IPS-15b (cell line): ENCODE measurements around the gene SCARB1.

ENCODE experiments used
- H3K27me3 ChIP-seq: one replicate; pipeline ENCODE4 v1.6.1; 2013; ENCODE audit warnings: low read length; ENCODE audit not compliant: control insufficient read depth, insufficient read depth
- H3K36me3 ChIP-seq: one replicate; pipeline ENCODE4 v1.6.1; 2013; ENCODE audit warnings: low read length; ENCODE audit not compliant: control insufficient read depth, insufficient read depth
- H3K4me1 ChIP-seq: one replicate; pipeline ENCODE4 v1.6.1; 2013; ENCODE audit warnings: mild to moderate bottlenecking, low read length; ENCODE audit not compliant: control insufficient read depth, insufficient read depth
- H3K4me3 ChIP-seq: one replicate; pipeline ENCODE4 v1.5.1; 2013; ENCODE audit warnings: low read depth, low read length
- H3K9ac ChIP-seq: one replicate; pipeline ENCODE4 v1.6.1; 2013; ENCODE audit warnings: low read depth, mild to moderate bottlenecking, low read length
- H3K9me3 ChIP-seq: one replicate; pipeline ENCODE4 v1.6.1; 2013; ENCODE audit warnings: mild to moderate bottlenecking, low read length; ENCODE audit not compliant: control insufficient read depth, insufficient read depth

The SCARB1 gene

DNA sequence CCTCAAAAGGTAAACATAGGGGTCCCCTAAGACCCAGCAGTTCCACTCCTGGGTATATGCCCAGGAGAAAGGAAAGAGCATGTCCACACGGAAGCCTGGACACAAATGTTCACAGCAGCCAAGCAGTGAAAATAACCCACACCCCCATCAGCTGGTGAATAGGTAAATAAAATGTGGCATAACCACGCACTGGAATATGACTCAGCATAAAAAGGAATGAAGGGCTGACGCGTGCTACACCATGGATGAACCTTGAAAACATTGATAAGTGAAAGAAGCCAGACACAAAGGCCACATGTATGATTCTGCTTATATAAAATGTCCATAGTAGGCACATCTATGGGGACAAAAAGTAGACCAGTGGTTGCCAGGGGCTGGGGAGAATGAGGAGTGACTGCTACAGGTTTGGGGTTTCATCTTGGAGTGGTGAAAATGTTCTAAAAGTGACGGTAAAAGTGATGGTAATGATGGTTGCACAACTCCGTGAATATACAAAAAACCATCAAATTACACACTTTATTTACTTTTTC is 3.8 kb upstream of the SCARB1 start:
- Histone ChIP-seq H3K27me3 (peaks cover 7% of the 10 kb centered on the region), H3K4me3 (no peak overlapping the region), H3K9ac (no peak overlapping the region), H3K9me3 (no peaks in the 10 kb centered on the region), H3K36me3 (no peaks in the 10 kb centered on the region), H3K4me1 (peaks cover 3% of the 10 kb centered on the region)

- Histone ChIP-seq H3K27me3 (peaks cover 10% of the 10 kb centered on the region), H3K4me3 (no peak overlapping the region), H3K9me3 (no peaks in the 10 kb centered on the region), H3K4me1 (peaks cover 3% of the 10 kb centered on the region), H3K36me3 (no peaks in the 10 kb centered on the region), H3K9ac (no peak overlapping the region)
Measured at GRCh38 chr12:124866883-124867400, 3.3 kb upstream of the SCARB1 start.

DNA sequence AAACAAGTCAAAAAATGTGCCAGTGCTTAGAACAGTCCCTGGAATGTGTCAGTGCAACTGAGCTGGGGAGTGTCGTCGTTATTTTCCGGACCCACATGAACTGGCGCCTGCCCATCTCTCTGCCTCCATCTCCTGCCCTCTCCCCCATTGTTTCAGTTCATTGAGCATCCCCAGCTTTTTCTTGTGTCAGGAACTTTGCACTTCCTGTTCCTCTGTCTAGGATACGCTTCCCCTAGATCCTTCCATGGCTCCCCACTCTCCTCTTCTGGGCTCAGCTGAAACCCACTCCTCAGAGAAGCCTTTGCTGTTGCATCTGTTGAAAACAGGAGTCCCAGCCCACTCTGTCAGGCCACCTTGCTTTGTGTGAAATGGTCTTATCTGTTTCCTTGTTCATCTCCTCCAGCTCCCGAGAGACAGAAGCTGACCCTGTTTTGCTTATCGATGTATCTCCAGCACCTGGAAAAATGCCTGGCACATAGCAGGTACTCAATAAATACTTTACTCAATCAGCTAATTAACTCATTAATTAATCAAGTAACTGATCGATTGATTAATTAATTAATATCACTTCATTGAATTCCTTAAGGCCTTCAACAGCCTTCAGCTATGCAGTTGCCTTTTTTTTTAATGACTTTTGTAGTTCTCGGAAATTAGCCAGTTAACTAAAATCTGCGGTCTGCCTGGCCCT is 2.7 kb upstream of the SCARB1 start:
- no peaks in the 10 kb centered on the region for H3K36me3 ChIP-seq
- peaks cover 3% of the 10 kb centered on the region for H3K4me1 ChIP-seq
- H3K4me3 ChIP-seq, result no peak overlapping the region
- no peaks in the 10 kb centered on the region for H3K9me3 ChIP-seq
- H3K9ac ChIP-seq, result no peak overlapping the region
- peaks cover 10% of the 10 kb centered on the region for H3K27me3 ChIP-seq

DNA sequence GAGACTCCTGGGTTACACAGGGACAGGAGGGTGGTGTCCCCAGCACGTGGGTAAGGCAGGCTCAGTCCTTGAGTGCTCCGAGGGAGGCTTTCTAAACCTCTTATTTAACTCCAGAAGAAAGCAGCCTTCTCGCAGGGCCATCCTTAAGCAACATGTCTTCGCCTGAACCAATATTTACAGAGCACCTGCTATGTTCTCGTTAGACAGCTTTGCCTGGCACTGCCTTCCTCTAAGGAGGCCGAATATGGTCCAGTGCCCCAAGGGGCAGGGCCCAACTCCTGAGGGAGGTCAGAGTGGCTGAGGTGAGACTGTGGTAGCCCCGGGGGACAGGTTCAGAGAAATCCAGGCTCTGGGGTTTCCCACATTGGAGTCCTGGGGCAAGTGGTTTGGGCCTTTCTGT is 2.1 kb upstream of the SCARB1 start:
- no peak overlapping the region for H3K4me3 ChIP-seq
- no peak overlapping the region for H3K9ac ChIP-seq
- peaks cover 3% of the 10 kb centered on the region for H3K4me1 ChIP-seq
- no peaks in the 10 kb centered on the region for H3K9me3 ChIP-seq
- peaks cover 10% of the 10 kb centered on the region for H3K27me3 ChIP-seq
- no peaks in the 10 kb centered on the region for H3K36me3 ChIP-seq

DNA sequence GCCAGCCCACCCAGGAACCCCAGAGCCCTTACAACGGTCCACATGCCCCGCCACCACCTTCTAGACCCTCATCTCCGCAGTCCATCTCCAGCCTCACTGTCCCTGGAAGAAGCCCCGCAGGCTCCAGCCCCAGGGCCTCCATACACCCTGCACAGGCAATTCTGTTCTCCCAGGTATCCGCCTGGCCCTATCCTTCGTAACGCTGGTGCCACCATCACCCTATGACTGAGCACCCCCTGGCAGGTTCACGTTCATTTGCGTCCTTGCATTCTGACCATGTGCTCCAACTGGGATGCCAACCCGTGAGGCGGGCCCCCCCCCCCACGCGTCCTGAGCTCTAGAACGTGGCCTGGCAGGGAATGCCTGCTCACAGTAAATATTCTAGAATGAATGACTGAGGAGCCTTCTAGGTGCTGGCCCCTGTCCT is 675 bp upstream of the SCARB1 start:
- Histone ChIP-seq H3K27me3 (peaks cover 10% of the 10 kb centered on the region), H3K4me3 (peak overlapping the region; percentile 33), H3K9me3 (no peaks in the 10 kb centered on the region), H3K4me1 (peaks cover 3% of the 10 kb centered on the region), H3K9ac (no peak overlapping the region), H3K36me3 (no peaks in the 10 kb centered on the region)

GRCh38 chr12:124862768-124863415 is 772 bp downstream of the SCARB1 start:
- H3K27me3 ChIP-seq, result peaks cover 10% of the 10 kb centered on the region

DNA sequence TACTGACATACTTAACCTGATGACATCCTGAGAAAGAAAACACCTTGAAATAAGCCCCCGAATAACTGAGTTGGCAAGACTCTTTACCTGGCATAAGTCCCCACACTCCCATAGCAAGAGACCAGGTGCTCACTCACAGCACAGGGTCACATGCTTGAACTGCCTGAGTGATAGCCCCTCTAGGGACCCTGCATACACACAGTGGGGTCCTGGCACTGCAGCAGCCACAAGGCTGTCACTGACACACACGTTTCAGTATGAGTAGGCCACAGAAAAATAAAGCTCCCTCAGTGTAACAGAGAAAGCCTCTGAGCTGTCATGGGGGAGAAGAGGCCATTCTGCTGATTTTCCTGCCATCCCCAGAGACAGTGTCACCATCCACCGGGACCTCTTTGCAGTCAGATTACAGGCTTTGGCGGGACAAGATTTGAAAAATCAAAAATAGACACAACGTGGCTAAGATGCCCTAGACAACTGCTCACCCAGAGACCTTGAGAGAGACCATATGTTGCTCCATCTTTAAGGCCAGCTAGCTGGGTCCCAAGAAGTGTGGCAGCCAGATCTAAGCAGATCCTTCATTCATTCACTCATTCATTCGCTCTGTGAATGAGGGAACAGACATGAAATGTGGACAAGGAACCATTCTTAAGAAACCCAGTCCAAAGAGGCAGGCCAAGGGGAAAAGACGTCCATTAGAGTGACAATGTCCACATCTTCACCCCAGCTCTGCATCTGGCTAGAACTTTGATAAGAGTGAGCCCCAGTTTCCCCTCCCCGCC is 1.6 kb downstream of the SCARB1 start:
- Histone ChIP-seq H3K36me3 (no peaks in the 10 kb centered on the region), H3K9me3 (no peaks in the 10 kb centered on the region), H3K4me1 (peaks cover 3% of the 10 kb centered on the region), H3K27me3 (peaks cover 10% of the 10 kb centered on the region), H3K9ac (no peak overlapping the region), H3K4me3 (peak overlapping the region; percentile 77)

More at GRCh38 chr12:124862768-124863415, 772 bp downstream of the SCARB1 start:
- H3K4me3 ChIP-seq, result peak overlapping the region; percentile 77
- H3K9ac ChIP-seq, result peak overlapping the region; percentile 70
- no peaks in the 10 kb centered on the region for H3K9me3 ChIP-seq
- no peaks in the 10 kb centered on the region for H3K36me3 ChIP-seq
- H3K4me1 ChIP-seq, result peaks cover 3% of the 10 kb centered on the region

DNA sequence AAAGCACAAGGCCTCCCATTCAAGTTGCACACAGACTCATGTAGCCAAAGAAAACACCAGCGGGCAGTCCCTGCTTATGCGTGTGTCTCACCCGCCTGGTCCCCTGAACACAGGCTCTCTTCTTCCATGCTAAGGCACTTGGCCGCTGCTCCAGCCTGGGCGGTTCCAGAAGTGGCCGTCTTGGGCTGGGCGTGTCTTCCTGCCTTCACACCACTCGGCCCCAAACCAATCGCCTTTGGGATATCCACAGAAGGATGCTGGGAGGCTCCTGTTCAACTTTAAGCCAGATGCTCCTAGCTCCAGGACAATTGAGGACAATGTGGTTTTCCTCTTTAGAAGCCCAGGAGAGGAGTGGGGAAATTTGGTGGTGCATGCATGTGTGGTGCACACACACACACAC is 2.2 kb downstream of the SCARB1 start:
- no peaks in the 10 kb centered on the region for H3K9me3 ChIP-seq
- peaks cover 10% of the 10 kb centered on the region for H3K27me3 ChIP-seq
- H3K4me1 ChIP-seq, result peaks cover 3% of the 10 kb centered on the region
- no peaks in the 10 kb centered on the region for H3K36me3 ChIP-seq
- no peak overlapping the region for H3K9ac ChIP-seq
- H3K4me3 ChIP-seq, result no peak overlapping the region

DNA sequence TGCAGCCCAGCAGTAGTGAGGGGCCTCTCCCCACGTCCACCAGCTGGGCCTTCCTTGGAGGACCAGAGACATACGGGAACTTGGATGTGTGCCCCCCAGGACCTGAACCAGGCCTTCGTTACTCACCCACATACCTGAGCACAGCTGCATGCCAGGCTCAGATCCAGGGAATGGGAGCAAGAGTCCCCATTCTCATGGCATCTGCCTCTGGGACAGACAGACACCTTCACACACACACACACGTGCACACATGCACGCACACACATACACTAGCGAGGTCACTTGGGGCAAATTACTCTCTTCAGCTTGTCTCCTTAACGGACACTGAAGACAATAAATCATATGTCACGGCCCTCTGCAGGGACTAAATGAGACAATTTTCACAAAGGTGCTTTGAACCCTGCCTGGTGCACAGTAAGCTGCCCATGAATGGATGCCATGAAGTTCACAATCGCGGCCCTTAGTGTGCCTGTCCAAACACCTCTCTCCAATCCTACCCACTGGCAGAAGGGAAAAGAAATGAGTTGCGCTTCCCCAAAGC is 5.7 kb downstream of the SCARB1 start:
- no peaks in the 10 kb centered on the region for H3K36me3 ChIP-seq
- no peak overlapping the region for H3K9ac ChIP-seq
- peaks cover 9% of the 10 kb centered on the region for H3K27me3 ChIP-seq
- H3K4me3 ChIP-seq, result no peak overlapping the region
- peaks cover 3% of the 10 kb centered on the region for H3K4me1 ChIP-seq
- H3K9me3 ChIP-seq, result no peaks in the 10 kb centered on the region

- no peaks in the 10 kb centered on the region for H3K36me3 ChIP-seq
- H3K9ac ChIP-seq, result no peak overlapping the region
Measured at GRCh38 chr12:124856842-124857178, 6.9 kb downstream of the SCARB1 start.

GRCh38 chr12:124856132-124856841 is 7.4 kb downstream of the SCARB1 start:
- no peak overlapping the region for H3K4me3 ChIP-seq
- no peaks in the 10 kb centered on the region for H3K36me3 ChIP-seq
- no peaks in the 10 kb centered on the region for H3K4me1 ChIP-seq
- no peaks in the 10 kb centered on the region for H3K27me3 ChIP-seq
- no peak overlapping the region for H3K9ac ChIP-seq
- H3K9me3 ChIP-seq, result no peaks in the 10 kb centered on the region

More at GRCh38 chr12:124856842-124857178, 6.9 kb downstream of the SCARB1 start:
- H3K27me3 ChIP-seq, result no peaks in the 10 kb centered on the region
- no peak overlapping the region for H3K4me3 ChIP-seq
- no peaks in the 10 kb centered on the region for H3K9me3 ChIP-seq
- H3K4me1 ChIP-seq, result no peaks in the 10 kb centered on the region
